Measurements from ENCODE around the gene PDE2A.

Gene PDE2A

GRCh38 chr11:72634016-72634415 lies 40.2 kb downstream of the PDE2A start:
- no peak for DNase-seq

- DNase-seq, result no peak
Measured at GRCh38 chr11:72633068-72633467, 41.2 kb downstream of the PDE2A start.

- DNase-seq, result no peak
Measured at GRCh38 chr11:72631806-72632731, 42.2 kb downstream of the PDE2A start.

GRCh38 chr11:72630104-72630852 lies 43.9 kb downstream of the PDE2A start:
- DNase-seq, result no peak

GRCh38 chr11:72629266-72629665 lies 45.0 kb downstream of the PDE2A start:
- no peak for DNase-seq

- DNase-seq, result no peak
Measured at GRCh38 chr11:72627594-72628281, 46.5 kb downstream of the PDE2A start.

GRCh38 chr11:72626414-72626936 lies 47.7 kb downstream of the PDE2A start:
- no peak for DNase-seq

- DNase-seq, result no peak
Measured at GRCh38 chr11:72625691-72626413, 48.4 kb downstream of the PDE2A start.

- no peak for DNase-seq
Measured at GRCh38 chr11:72624496-72625201, 49.6 kb downstream of the PDE2A start.

- no peak for DNase-seq
Measured at GRCh38 chr11:72623052-72623451, 51.2 kb downstream of the PDE2A start.

- no peak for DNase-seq
Measured at GRCh38 chr11:72621008-72621610, 53.1 kb downstream of the PDE2A start.

- peak; percentile 22 for DNase-seq
Measured at GRCh38 chr11:72618803-72619202, 55.4 kb downstream of the PDE2A start.

- DNase-seq, result peak; percentile 40
Measured at GRCh38 chr11:72617080-72617762, 57.0 kb downstream of the PDE2A start.

- no peak for DNase-seq
Measured at GRCh38 chr11:72616655-72617054, 57.6 kb downstream of the PDE2A start.

- DNase-seq, result no peak
Measured at GRCh38 chr11:72615329-72615728, 58.9 kb downstream of the PDE2A start.

- no peak for DNase-seq
Measured at GRCh38 chr11:72614381-72614780, 59.8 kb downstream of the PDE2A start.

- no peak for DNase-seq
Measured at GRCh38 chr11:72613977-72614376, 60.2 kb downstream of the PDE2A start.

GRCh38 chr11:72613450-72613849 lies 60.8 kb downstream of the PDE2A start:
- no peak for DNase-seq

- no peak for DNase-seq
Measured at GRCh38 chr11:72609476-72609875, 64.7 kb downstream of the PDE2A start.

GRCh38 chr11:72609045-72609444 lies 65.2 kb downstream of the PDE2A start:
- DNase-seq, result peak; percentile 9

GRCh38 chr11:72607496-72607895 lies 66.7 kb downstream of the PDE2A start:
- no peak for DNase-seq
